Suppressor macrophage (primary cell): ENCODE results near the gene TNFRSF13B.
"Not testable (repeated sequence)": the region's sequence is repeated elsewhere in the genome, so short reads cannot be mapped to it uniquely, and the experiment has no call there.

Source experiments
- DNase-seq, 4 experiments: peaks; one replicate each; pipeline ENCODE4 v3.0.0-alpha.2; 2020 to 2022

TNFRSF13B gene

GRCh38 chr17:17004997-17005614 is 33.2 kb upstream of the TNFRSF13B start:
- DNase-seq, result not testable (repeated sequence)

GRCh38 chr17:17004251-17004996 is 32.5 kb upstream of the TNFRSF13B start:
- no peak for DNase-seq

- not testable (repeated sequence) for DNase-seq
Measured at GRCh38 chr17:17002731-17003715, 31.1 kb upstream of the TNFRSF13B start.

- DNase-seq, result peak; percentile 65 to 86 (median 84)
Measured at GRCh38 chr17:17001874-17002520, 30.1 kb upstream of the TNFRSF13B start.

- no peak for DNase-seq
Measured at GRCh38 chr17:17001076-17001777, 29.3 kb upstream of the TNFRSF13B start.

- DNase-seq, result no peak
Measured at GRCh38 chr17:16999931-17000625, 28.2 kb upstream of the TNFRSF13B start.

- peak in 1 of 4 experiments; percentile 75 for DNase-seq
Measured at GRCh38 chr17:16997514-16998429, 25.9 kb upstream of the TNFRSF13B start.

- not testable (repeated sequence) for DNase-seq
Measured at GRCh38 chr17:16996726-16997125, 24.8 kb upstream of the TNFRSF13B start.

GRCh38 chr17:16995930-16996329 is 24.0 kb upstream of the TNFRSF13B start:
- DNase-seq, result no peak

GRCh38 chr17:16994631-16995030 is 22.7 kb upstream of the TNFRSF13B start:
- DNase-seq, result no peak

GRCh38 chr17:16991349-16992009 is 19.6 kb upstream of the TNFRSF13B start:
- DNase-seq, result peak; percentile 79 to 94 (median 88)

- DNase-seq, result no peak
Measured at GRCh38 chr17:16989953-16990860, 18.3 kb upstream of the TNFRSF13B start.

GRCh38 chr17:16989230-16989952 is 17.5 kb upstream of the TNFRSF13B start:
- DNase-seq, result peak in 2 of 4 experiments; percentile 25 to 45

- DNase-seq, result peak; percentile 25 to 72 (median 46)
Measured at GRCh38 chr17:16988749-16989229, 16.9 kb upstream of the TNFRSF13B start.

GRCh38 chr17:16987830-16988601 is 16.1 kb upstream of the TNFRSF13B start:
- DNase-seq, result peak; percentile 91 to 96 (median 94)

GRCh38 chr17:16987066-16987829 is 15.3 kb upstream of the TNFRSF13B start:
- DNase-seq, result peak in 3 of 4 experiments; percentile 38 to 65 (median 46)
